ENCODE measurements around the gene REXO5. TPM values are rescaled to one million over a fixed set of nuclear protein-coding genes. Genes with fewer than 3 reads are reported as not detected.
A peak's percentile ranks its signal among the peaks of the same experiment; 100 is the strongest.

REXO5 gene
- total and polyA plus RNA-seq, 2 of the 13 experiments (the other 11 are each of a cell fraction or from before 2014, with no cell fraction given) = 5.9 to 13.1 TPM

DNA sequence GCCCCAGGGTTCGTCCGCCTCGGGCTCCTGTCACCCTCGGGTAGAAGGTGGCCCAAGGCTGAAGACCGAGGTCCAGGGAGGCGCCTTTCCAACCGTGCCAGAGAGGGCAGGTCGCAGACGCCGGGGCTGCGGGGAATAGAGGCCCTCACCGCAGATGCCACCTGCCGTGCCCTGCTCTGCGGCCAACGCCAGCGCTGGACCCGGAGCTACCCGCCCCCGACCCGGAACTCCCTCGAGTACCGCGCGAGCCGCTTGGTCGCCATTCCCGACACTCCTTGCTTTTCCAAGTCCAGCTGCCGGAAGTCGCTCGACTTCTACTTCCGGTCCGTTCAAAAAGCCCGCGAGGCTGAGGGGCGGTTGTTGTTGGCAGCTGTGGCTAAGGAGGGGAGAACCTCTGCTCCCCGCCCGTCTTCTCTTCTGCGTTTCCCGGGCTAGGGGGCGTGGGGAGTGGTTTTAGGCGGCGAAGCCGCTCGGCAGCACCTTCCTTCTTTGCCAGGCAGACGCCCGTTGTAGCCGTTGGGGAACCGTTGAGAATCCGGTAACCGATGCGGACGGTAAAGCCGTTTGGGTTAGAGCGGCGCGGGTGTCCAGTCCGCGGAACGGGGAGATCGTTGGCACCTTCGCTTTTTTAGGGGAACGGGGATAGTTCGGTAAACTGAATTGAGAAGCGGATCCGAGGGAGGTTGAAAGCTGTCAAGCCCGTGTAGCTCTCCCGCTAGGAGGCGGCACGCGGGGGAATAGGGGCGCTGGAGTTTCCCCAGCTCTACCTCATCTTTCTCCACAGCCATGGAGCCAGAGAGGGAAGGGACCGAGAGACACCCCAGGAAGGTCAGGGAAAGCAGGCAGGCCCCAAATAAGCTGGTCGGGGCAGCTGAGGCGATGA lies at the start of gene REXO5, which contains the start of gene ERI2 (continued):
- no peak; the same call in 1 of the 2 replicates for TF ChIP-seq NFE2 (CRISPR knock-in tag; IDR thresholded peaks at IDR 0.05)
- peak; percentile 98 for TF ChIP-seq KMT2B (CRISPR knock-in tag; IDR thresholded peaks at IDR 0.05)
- TF ChIP-seq ZNF3 (CRISPR knock-in tag; IDR thresholded peaks at IDR 0.05) = no peak
- TF ChIP-seq CEBPB (IDR thresholded peaks at IDR 0.05; ENCODE audit: borderline replicate concordance, low read depth, low read length) = no peak
- TF ChIP-seq ZNF296 (CRISPR knock-in tag; conservative IDR thresholded peaks at IDR 0.05) = no peak; the same call in 1 of the 2 replicates
- peak; percentile 83 for TF ChIP-seq NAIF1 (CRISPR knock-in tag; IDR thresholded peaks at IDR 0.05; ENCODE audit: borderline replicate concordance)
- peak; percentile 95 for TF ChIP-seq ZNF264 (CRISPR knock-in tag; IDR thresholded peaks at IDR 0.05)
- TF ChIP-seq ARHGAP35 (CRISPR knock-in tag; IDR thresholded peaks at IDR 0.05; ENCODE audit: borderline replicate concordance) = peak; percentile 98
- TF ChIP-seq, protein P1, sequence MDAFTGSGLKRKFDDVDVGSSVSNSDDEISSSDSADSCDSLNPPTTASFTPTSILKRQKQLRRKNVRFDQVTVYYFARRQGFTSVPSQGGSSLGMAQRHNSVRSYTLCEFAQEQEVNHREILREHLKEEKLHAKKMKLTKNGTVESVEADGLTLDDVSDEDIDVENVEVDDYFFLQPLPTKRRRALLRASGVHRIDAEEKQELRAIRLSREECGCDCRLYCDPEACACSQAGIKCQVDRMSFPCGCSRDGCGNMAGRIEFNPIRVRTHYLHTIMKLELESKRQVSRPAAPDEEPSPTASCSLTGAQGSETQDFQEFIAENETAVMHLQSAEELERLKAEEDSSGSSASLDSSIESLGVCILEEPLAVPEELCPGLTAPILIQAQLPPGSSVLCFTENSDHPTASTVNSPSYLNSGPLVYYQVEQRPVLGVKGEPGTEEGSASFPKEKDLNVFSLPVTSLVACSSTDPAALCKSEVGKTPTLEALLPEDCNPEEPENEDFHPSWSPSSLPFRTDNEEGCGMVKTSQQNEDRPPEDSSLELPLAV (CRISPR knock-in tag; conservative IDR thresholded peaks at IDR 0.05; ENCODE audit: low read depth) = no peak
- peak; percentile 97 for TF ChIP-seq ZNF451 (CRISPR knock-in tag; IDR thresholded peaks at IDR 0.05)
- TF ChIP-seq AHDC1 (CRISPR knock-in tag; IDR thresholded peaks at IDR 0.05; ENCODE audit: borderline replicate concordance) = no peak; the same call in 1 of the 2 replicates
- TF ChIP-seq ZNF274 (CRISPR knock-in tag; IDR thresholded peaks at IDR 0.05) = peak; percentile 97
- peak; percentile 94 for TF ChIP-seq PHF5A (CRISPR knock-in tag; IDR thresholded peaks at IDR 0.05; ENCODE audit: low read depth, unreplicated experiment)
- TF ChIP-seq ZNF747 (CRISPR knock-in tag; IDR thresholded peaks at IDR 0.05; ENCODE audit: borderline replicate concordance) = peak; percentile 97
- TF ChIP-seq MNT (IDR thresholded peaks at IDR 0.05) = peak; percentile 68
- no peak; the same call in 1 of the 2 replicates for TF ChIP-seq HOXA7 (CRISPR knock-in tag; IDR thresholded peaks at IDR 0.05)
- peak; percentile 70 for TF ChIP-seq SRY (CRISPR knock-in tag; IDR thresholded peaks at IDR 0.05)
- no peak for TF ChIP-seq PCBP2 (optimal IDR thresholded peaks at IDR 0.05; ENCODE audit: low read depth, low read length, poor library complexity, severe bottlenecking)
- TF ChIP-seq ZNF24 (IDR thresholded peaks at IDR 0.05) = no peak
- peak; percentile 100 for TF ChIP-seq TFDP2 (CRISPR knock-in tag; IDR thresholded peaks at IDR 0.05)

Measured in HepG2 (cell line).